Measurements from ENCODE around the gene CST6.

CST6 gene

DNA sequence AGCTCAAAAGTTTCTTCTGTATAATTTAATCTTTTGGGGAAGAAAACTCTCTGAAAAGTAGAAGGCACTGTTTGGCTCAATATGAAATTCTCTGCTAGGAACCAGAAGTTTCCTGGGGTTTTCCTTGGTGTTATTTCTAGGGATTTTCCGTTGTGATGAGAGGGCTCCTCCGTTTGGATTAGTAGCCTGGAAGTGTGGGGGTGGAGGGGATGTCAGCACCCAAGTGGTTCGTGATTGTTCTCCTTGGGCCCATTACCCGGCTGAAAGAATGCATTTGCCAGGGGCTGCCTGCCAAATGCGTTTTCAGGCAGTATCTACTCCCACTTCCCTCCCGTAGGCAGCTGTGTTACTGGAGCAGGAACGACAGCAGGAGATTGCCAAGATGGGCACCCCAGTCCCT lies 44.7 kb downstream of the CST6 start:
- no peak for DNase-seq
- intact Hi-C loops (cut with DNase I): no loop called here

DNA sequence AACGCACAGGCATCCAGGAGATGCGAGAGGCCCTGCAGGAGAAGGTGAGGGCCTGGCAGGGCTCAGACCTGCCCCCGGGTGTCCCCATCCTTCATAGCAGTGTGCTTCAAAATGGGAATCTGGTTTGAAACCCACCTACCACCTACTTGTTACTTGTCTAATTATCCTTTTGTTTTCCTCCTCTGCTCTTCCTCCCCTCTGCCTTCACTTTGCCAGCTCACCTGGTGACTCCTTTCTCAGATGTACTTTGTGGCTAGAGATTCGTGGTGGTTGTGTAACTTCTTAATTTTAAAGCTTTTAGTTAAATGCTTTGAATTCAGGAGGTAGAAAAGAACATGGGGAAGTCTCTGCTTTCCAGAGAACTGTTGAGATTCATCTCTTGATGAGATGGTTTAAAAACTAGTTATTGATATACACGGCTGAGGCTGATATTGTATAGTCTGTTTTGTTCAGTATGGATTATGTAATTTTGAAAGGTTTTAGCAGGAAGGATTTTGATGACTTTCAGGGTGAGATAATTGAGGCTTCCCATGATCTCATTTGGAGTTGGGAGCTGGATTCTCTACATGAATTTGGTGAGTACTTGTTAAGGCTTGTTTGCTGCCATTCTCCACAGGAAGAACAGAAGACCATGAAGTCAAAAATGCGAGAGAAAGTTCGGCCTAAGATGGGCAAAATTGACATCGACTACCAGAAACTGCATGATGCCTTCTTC lies 48.3 kb downstream of the CST6 start:
- intact Hi-C loops (cut with DNase I): no loop called here

DNA sequence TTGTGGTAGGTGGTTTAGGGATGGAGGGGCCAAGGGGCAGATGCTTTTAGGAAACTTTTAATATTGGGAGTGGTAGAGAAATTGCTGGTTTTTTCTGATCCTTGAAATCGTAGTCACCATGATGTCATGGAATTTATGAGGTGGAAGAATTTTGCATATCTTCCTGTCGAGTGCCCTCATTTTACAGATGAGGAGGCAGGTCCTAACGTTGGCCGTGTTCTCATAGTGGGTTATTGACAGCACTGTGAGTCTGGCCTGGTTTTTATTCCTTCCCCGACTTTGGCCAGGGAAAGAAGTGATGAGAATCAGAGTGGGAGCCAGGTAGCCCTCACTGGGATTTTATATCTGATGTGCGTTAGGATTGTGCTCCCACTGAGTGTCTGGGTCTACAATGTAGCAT lies 49.5 kb downstream of the CST6 start:
- intact Hi-C loops (cut with DNase I): no loop called here
- no peak for DNase-seq

More for the DNA sequence above, 48.3 kb downstream of the CST6 start:
- peak in 12 of 42 donors; percentile 24 to 68 (median 52) for DNase-seq

DNA sequence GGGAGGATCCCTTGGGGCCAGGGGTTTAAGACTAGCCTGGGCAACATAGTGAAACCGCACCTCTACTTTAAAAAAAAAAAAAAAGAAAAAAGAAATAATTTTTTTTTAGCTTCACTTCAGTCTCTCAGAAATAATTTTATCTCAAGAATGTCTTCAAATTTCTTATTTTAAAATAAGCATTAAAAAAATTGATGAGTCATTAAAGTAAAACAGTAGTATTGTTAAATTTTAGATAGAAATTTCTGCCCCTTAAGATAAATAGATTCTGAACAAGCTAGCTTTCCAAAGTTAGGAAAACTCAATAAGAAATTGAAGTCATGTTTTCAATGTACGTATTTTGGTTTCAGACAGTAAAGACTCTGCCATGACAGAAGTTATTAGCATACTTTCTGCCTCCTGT lies 50.6 kb downstream of the CST6 start:
- intact Hi-C loops (cut with DNase I): no loop called here
- DNase-seq: no peak

All from head of caudate nucleus (tissue), 42 donors.